Kidney (tissue), 14 donors: ENCODE measurements around the gene SPECC1L. TPM values are rescaled to one million over a fixed set of nuclear protein-coding genes. Genes with fewer than 3 reads are reported as not detected.

ENCODE experiments used
- DNase-seq, 5 donors: peaks; one replicate each; pipeline ENCODE4 v3.0.0-alpha.2; 2013 to 2020
- FAIRE-seq: peaks from 2 replicates; lab custom pipeline; 2012; peaks lifted over from hg19 to GRCh38; lab: Jason Lieb, UNC
- H3K27ac ChIP-seq, 2 donors: one replicate each; pipeline ENCODE4 v1.7.0; 2013; ENCODE audit warnings: low read depth in 2 of 2, low read length in 2 of 2, inconsistent platforms in 1 of 2
- H3K27me3 ChIP-seq: one replicate; pipeline ENCODE4 v1.7.1; 2013; ENCODE audit warnings: low read length, inconsistent platforms; ENCODE audit not compliant: control insufficient read depth, insufficient read depth
- H3K36me3 ChIP-seq, 3 donors: one replicate each; pipeline versions ENCODE4 v1.7.0 to v1.7.1; 2013; ENCODE audit warnings: low read length in 3 of 3, control low read depth in 1 of 3, inconsistent platforms in 1 of 3; ENCODE audit not compliant: insufficient read depth in 3 of 3, control insufficient read depth in 2 of 3
- H3K4me1 ChIP-seq, 3 donors: one replicate each; pipeline versions ENCODE4 v1.7.0 to v1.7.1; 2013; ENCODE audit warnings: low read length in 3 of 3, inconsistent platforms in 1 of 3, low read depth in 1 of 3; ENCODE audit not compliant: control insufficient read depth in 2 of 3, insufficient read depth in 2 of 3
- H3K4me3 ChIP-seq, 3 donors: one replicate each; pipeline versions ENCODE4 v1.7.0 to v1.8.1; 2013; ENCODE audit warnings: low read length in 3 of 3, control low read depth in 1 of 3, inconsistent platforms in 1 of 3
- H3K9ac ChIP-seq, 3 donors: one replicate each; pipeline versions ENCODE4 v1.7.0 to v1.7.1; 2013; ENCODE audit warnings: low read length in 3 of 3, control low read depth in 1 of 3, inconsistent platforms in 1 of 3
- H3K9me3 ChIP-seq, 3 donors: one replicate each; pipeline versions ENCODE4 v1.7.0 to v1.7.1; 2013; ENCODE audit warnings: low read length in 3 of 3, control low read depth in 1 of 3, inconsistent platforms in 1 of 3; ENCODE audit not compliant: control insufficient read depth in 2 of 3, insufficient read depth in 1 of 3
- intact Hi-C: fragments of 100-400 bp; cut with DNase I; formaldehyde crosslinking; loops from one replicate; pipeline ENCODE4 v1.11.1; 2022
- polyA plus RNA-seq: library from polyadenylated mRNA; stranded (reverse); fragments of 350-450 nt; fragmentation: Illumina TruSeq; extraction: RNeasy Lipid Tissue Mini Kit (QIAGEN cat#74804); gene quantifications from one replicate; pipeline ENCODE4 v1.2.3, GENCODE V29; 2014; ENCODE audit warnings: low read depth, low replicate concordance; ENCODE audit not compliant: insufficient read depth
- total RNA-seq: library from RNA; stranded (reverse); fragmentation: NEBNext Ultra II Directional; extraction: Animal tissue kit (Norgen Biotek cat#: 25700); gene quantifications from one replicate; pipeline ENCODE4 v1.2.1, GENCODE V29; 2021
- TF ChIP-seq, protein P1 (sequence below): IDR thresholded peaks from 3 replicates; pipeline ENCODE4 v1.5.1; 2012; ENCODE audit warnings: mild to moderate bottlenecking, moderate library complexity, borderline replicate concordance; ENCODE audit not compliant: insufficient read depth; ENCODE audit errors: extremely low read depth
- donor health status: control.
- donor health status: control.
- donor health status: control.
- donor health status: control.
- donor health status: control.
- donor health status: DM: yes; HTN: yes; CAD: no.
- donor health status: Normal renal cell carcinoma (clear cell type).

The SPECC1L gene
- total and polyA plus RNA-seq, 2 donors from 2014 or later, result 11.1 to 65.8 TPM

DNA sequence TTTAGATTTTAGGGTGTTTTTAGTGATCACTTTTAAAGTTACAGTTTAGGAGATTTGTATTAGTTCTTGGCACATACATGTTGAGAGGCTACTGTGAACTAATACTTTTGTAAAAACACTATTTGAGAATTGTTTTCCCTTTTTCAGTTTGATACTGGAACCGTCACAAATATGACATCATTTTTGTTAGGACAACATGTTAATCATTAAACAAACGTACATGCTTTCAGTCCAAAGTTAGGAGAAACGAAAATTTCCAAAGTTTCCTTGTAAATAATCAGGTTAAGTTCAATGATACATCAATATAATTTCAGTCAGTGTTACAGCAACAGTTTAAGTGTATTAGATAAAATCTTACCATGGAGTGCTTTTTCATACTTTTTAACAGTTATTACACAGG lies 53.1 kb downstream of the SPECC1L start:
- no peak overlapping the region for H3K9ac ChIP-seq
- H3K27ac ChIP-seq, result no peak overlapping the region
- FAIRE-seq, result peak; percentile 17
- no peak overlapping the region for H3K4me3 ChIP-seq
- H3K36me3 ChIP-seq, result peaks cover 0 to 20% (median 14%) of the 10 kb centered on the region in 3 donors
- H3K4me1 ChIP-seq, result peaks cover 0 to 2% (median 0%) of the 10 kb centered on the region in 3 donors
- H3K27me3 ChIP-seq, result no peaks in the 10 kb centered on the region
- intact Hi-C loops, result loop anchor here (10.0 kb wide), 1 partner anchor 201 kb away; no protein-coding TSS in a partner anchor
- no peak for DNase-seq
- TF ChIP-seq, protein P1, sequence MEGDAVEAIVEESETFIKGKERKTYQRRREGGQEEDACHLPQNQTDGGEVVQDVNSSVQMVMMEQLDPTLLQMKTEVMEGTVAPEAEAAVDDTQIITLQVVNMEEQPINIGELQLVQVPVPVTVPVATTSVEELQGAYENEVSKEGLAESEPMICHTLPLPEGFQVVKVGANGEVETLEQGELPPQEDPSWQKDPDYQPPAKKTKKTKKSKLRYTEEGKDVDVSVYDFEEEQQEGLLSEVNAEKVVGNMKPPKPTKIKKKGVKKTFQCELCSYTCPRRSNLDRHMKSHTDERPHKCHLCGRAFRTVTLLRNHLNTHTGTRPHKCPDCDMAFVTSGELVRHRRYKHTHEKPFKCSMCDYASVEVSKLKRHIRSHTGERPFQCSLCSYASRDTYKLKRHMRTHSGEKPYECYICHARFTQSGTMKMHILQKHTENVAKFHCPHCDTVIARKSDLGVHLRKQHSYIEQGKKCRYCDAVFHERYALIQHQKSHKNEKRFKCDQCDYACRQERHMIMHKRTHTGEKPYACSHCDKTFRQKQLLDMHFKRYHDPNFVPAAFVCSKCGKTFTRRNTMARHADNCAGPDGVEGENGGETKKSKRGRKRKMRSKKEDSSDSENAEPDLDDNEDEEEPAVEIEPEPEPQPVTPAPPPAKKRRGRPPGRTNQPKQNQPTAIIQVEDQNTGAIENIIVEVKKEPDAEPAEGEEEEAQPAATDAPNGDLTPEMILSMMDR, result no peak
- no peaks in the 10 kb centered on the region for H3K9me3 ChIP-seq

DNA sequence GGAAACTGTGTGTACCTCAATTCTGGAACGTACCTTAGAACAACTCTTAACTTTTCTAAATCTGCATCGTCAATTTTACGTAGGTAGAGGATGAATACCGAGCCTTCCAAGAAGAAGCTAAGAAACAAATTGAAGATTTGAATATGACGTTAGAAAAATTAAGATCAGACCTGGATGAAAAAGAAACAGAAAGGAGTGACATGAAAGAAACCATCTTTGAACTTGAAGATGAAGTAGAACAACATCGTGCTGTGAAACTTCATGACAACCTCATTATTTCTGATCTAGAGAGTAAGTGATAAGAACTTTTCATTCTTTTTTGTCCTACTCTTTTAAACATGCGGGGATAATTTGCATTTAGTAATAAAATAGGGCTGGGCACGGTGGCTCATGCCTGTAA lies 53.5 kb downstream of the SPECC1L start:
- TF ChIP-seq, protein P1, result no peak
- Histone ChIP-seq H3K4me1 (peaks cover 0 to 2% (median 0%) of the 10 kb centered on the region in 3 donors), H3K36me3 (peaks cover 0 to 24% (median 16%) of the 10 kb centered on the region in 3 donors)

DNA sequence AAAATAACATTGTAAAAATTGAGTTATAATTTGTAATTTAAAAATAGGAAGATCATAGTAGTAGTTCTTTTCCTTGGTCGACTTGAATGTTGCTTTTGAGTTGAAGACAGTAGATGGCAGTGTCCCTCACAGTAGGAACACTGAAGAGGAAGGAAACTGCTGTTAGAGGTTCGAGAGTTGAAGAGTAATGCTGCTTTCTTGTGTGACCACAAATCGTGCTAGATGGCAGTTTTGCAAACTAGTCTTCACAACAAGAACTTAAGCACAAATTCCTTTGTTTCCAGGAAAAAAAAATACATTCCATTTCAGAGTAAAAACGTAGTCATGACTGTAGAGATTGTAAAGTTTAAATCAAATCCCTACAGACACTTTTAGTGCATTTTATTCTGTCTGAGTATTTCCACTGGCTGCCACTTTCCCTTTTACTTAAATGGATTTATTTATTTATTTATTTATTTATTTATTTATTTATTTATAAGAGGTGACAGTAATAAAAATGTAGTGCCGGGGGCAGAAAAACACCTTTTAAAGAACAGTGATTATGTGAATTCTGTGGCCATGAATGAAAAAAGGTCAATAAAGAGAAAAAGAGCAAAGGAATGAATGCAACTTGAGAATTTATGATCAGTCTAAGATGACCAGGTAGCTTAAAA lies 54.6 kb downstream of the SPECC1L start:
- H3K27ac ChIP-seq, result no peak overlapping the region
- intact Hi-C loops, result loop anchor here (10.0 kb wide), 1 partner anchor 200 kb away; no protein-coding TSS in a partner anchor
- FAIRE-seq (peak; percentile 95), DNase-seq (peak in 3 of 5 donors; percentile 19 to 92 (median 81))
- TF ChIP-seq, protein P1, result peak; percentile 70
- H3K4me3 ChIP-seq, result no peak overlapping the region
- H3K4me1 ChIP-seq, result peaks cover 0 to 2% (median 0%) of the 10 kb centered on the region in 3 donors
- peaks cover 0 to 28% (median 16%) of the 10 kb centered on the region in 3 donors for H3K36me3 ChIP-seq
- no peaks in the 10 kb centered on the region for H3K9me3 ChIP-seq
- H3K27me3 ChIP-seq, result no peaks in the 10 kb centered on the region
- H3K9ac ChIP-seq, result no peak overlapping the region

More for the DNA sequence above, 53.5 kb downstream of the SPECC1L start:
- Histone ChIP-seq H3K27ac (no peak overlapping the region), H3K4me3 (no peak overlapping the region), H3K9ac (no peak overlapping the region), H3K27me3 (no peaks in the 10 kb centered on the region), H3K9me3 (no peaks in the 10 kb centered on the region)
- intact Hi-C loops, result loop anchor here (10.0 kb wide), 1 partner anchor 201 kb away; no protein-coding TSS in a partner anchor
- FAIRE-seq (no peak), DNase-seq (no peak)
